ENCODE data around the gene PMAIP1. TPM values are rescaled to one million over a fixed set of nuclear protein-coding genes. Genes with fewer than 3 reads are reported as not detected.

PMAIP1 gene
- total RNA-seq, 4 donors from 2014 or later = 11.8 to 34.3 (median 20.8) TPM

DNA sequence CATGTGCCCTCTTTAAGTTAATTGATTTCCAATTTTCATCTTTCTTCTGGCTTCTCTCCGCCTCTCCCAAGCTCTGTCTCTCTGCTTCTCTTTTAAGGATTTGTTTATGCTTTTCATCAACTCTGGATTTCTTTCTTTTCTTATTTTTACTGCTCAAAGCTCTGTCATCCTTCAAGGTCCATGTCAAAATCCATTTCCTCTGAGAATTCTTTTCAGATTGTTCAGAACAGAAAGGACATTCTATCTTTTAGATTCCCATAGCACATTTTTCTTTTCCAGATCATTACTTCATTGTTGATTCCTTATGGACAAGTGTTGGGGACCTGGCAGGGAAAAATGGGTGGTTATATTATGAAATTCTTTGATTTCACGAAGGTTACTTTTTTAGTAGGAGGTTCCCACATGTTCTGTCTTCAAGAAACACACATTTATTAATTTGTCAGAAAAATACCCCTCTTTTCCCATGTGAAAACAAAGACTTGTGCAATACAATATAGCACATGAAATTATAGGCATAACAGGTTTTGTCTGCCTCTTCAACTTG is 12.3 kb downstream of the PMAIP1 start:
- no peak for TF ChIP-seq POLR2A (IDR thresholded peaks at IDR 0.05)
- TF ChIP-seq, protein P1, sequence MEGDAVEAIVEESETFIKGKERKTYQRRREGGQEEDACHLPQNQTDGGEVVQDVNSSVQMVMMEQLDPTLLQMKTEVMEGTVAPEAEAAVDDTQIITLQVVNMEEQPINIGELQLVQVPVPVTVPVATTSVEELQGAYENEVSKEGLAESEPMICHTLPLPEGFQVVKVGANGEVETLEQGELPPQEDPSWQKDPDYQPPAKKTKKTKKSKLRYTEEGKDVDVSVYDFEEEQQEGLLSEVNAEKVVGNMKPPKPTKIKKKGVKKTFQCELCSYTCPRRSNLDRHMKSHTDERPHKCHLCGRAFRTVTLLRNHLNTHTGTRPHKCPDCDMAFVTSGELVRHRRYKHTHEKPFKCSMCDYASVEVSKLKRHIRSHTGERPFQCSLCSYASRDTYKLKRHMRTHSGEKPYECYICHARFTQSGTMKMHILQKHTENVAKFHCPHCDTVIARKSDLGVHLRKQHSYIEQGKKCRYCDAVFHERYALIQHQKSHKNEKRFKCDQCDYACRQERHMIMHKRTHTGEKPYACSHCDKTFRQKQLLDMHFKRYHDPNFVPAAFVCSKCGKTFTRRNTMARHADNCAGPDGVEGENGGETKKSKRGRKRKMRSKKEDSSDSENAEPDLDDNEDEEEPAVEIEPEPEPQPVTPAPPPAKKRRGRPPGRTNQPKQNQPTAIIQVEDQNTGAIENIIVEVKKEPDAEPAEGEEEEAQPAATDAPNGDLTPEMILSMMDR (IDR thresholded peaks at IDR 0.05) = no peak
- H3K4me3 ChIP-seq (ENCODE audit: low read depth, poor library complexity, severe bottlenecking) = no peak overlapping the region
- WGBS, 2 donors = 68 to 84% methylated on average over 2 of the region's 2 CpGs
- no peak for DNase-seq (ENCODE audit: low spot score in 2 of 2)
- intact Hi-C loops (cut with DNase I; ENCODE audit: low total_unique reads) = no loop called here

DNA sequence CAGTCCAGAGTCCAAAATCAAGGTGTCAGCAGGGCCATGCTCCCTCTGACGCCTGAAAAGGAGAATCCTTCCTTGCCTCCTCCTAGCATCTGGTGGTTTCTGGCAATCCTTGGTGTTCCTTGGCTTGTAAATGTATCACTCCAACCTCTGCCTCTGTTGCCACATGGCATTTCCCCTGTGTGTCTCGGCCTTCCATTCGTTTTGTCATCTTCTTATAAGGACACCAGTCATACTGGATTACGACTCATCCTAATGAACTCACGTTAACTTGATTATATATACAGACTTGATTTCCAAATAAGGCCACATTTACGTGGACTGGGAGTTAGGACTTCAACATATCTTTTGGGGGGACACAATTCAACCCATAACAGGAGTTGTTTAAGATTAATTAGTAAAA is 15.8 kb downstream of the PMAIP1 start:
- WGBS, 2 donors = 76 to 83% methylated on average over 6 of the region's 6 CpGs
- no peak overlapping the region for H3K4me3 ChIP-seq (ENCODE audit: low read depth, poor library complexity, severe bottlenecking)
- DNase-seq (ENCODE audit: low spot score in 2 of 2) = no peak
- intact Hi-C loops (cut with DNase I; ENCODE audit: low total_unique reads) = no loop called here
- TF ChIP-seq, protein P1 (IDR thresholded peaks at IDR 0.05) = no peak
- TF ChIP-seq POLR2A (IDR thresholded peaks at IDR 0.05) = no peak

DNA sequence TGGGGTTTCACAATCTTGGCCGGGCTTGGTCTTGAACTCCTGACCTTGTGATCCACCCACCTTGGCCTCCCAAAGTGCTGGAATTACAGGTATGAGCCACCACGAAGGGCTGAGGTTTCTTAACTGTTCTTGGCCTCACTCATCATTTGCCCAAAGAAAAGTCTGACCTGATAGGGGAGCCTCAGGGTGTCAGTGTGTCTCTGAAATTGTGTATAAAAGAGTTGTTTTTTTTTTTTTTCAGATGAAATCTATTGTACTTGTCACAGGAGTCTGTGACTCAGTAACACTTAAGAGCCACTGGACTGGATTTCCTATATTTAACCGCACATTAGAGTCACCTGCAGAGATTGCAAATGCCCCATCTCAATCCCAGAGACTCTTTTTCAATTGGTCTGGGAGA is 16.9 kb downstream of the PMAIP1 start:
- TF ChIP-seq POLR2A (IDR thresholded peaks at IDR 0.05) = no peak
- TF ChIP-seq, protein P1 (IDR thresholded peaks at IDR 0.05) = no peak
- intact Hi-C loops (cut with DNase I; ENCODE audit: low total_unique reads) = no loop called here
- H3K4me3 ChIP-seq (ENCODE audit: low read depth, poor library complexity, severe bottlenecking) = no peak overlapping the region
- peak in 1 of 2 donors; percentile 58 for DNase-seq (ENCODE audit: low spot score in 2 of 2)
- 76 to 79% methylated on average over 3 of the region's 3 CpGs for WGBS, 2 donors

DNA sequence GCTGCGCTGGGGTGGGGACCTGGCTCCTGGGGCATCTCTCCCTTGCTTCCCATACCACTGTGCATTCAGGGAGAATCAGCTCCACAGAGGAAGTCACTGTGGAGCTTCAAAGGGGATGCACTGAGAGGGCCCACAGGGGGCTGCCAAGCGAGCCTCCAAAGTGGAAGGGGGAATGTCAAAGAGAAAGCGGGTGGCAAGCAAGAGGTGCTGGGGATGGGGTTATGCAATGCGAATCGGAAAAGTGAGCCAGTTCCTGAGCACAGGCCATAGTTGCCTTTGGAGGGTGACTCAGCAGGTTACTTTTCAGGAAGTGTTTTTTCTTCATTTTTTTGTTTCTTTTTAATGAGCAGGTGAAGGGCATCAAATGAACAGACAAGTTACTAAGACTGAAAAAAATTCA is 17.6 kb downstream of the PMAIP1 start:
- intact Hi-C loops (cut with DNase I; ENCODE audit: low total_unique reads) = no loop called here
- WGBS, 2 donors = 53% methylated on average over 5 of the region's 5 CpGs
- no peak overlapping the region for H3K4me3 ChIP-seq (ENCODE audit: low read depth, poor library complexity, severe bottlenecking)
- peak in 1 of 2 donors; percentile 63 for DNase-seq (ENCODE audit: low spot score in 2 of 2)
- TF ChIP-seq, protein P1 (IDR thresholded peaks at IDR 0.05) = no peak
- TF ChIP-seq POLR2A (IDR thresholded peaks at IDR 0.05) = no peak

DNA sequence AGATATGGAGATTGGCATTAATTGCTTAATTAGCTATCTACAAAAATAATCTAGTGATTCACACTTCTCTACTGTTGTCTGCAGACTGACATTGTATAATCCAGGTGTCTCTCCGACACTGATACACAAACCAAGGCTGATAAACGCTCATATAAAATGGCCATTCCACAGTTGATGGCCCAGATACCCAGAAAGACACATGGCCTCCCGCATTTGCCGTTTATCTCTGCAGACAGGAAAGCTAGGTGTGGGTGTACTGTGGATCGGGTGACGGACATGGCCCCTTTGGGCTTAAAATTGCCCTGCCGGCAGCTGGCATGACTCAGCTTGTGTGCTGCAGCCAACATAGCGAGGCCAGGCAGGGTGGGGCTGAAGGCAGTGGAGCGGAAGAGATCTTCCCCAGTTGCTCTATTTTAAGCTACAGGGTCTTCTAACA is 18.5 kb downstream of the PMAIP1 start:
- H3K4me3 ChIP-seq (ENCODE audit: low read depth, poor library complexity, severe bottlenecking) = no peak overlapping the region
- DNase-seq (ENCODE audit: low spot score in 2 of 2) = peak in 1 of 2 donors; percentile 35
- WGBS, 2 donors = 21 to 24% methylated on average over 9 of the region's 9 CpGs
- intact Hi-C loops (cut with DNase I; ENCODE audit: low total_unique reads) = no loop called here
- no peak for TF ChIP-seq POLR2A (IDR thresholded peaks at IDR 0.05)
- TF ChIP-seq, protein P1 (IDR thresholded peaks at IDR 0.05) = no peak

DNA sequence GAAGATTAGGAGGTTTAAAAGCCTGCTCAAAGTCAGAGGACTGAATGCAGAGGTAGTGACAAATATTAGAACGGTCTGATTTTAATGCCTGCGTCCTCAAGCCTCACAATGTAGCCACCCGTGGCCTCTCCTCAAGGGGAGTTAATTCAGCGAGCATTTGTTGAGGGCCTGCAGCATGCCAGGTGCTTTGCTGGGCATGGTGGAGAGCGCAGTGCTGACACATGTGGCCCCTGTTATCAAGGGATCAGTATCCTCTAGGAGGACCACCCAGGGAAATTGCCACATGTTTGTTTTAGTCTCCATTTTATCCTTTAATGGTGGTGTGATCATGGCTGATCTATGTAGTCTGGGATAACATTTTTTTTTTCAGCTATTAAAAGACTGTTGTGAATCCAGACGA is 19.2 kb downstream of the PMAIP1 start:
- intact Hi-C loops (cut with DNase I; ENCODE audit: low total_unique reads) = no loop called here
- peak in 1 of 2 donors; percentile 34 for DNase-seq (ENCODE audit: low spot score in 2 of 2)
- WGBS, 2 donors = 89 to 92% methylated on average over 6 of the region's 6 CpGs
- H3K4me3 ChIP-seq (ENCODE audit: low read depth, poor library complexity, severe bottlenecking) = no peak overlapping the region
- TF ChIP-seq, protein P1 (IDR thresholded peaks at IDR 0.05) = no peak
- no peak for TF ChIP-seq POLR2A (IDR thresholded peaks at IDR 0.05)
